HepG2 (cell line): ENCODE measurements around the gene IRF7. TPM values are rescaled to one million over a fixed set of nuclear protein-coding genes. Genes with fewer than 3 reads are reported as not detected.
A peak's percentile ranks its signal among the peaks of the same experiment; 100 is the strongest.

Source experiments
- BCL6 ChIP-seq: IDR thresholded peaks from 2 replicates; pipeline ENCODE4 v1.6.1; 2016; ENCODE audit warnings: missing genetic modification reagents, missing compliant biosample characterization
- CCDC6 ChIP-seq: sonication (generic); formaldehyde crosslinking; IDR thresholded peaks from 2 replicates; pipeline ENCODE4 v1.8.1; 2022; ENCODE audit warnings: mild to moderate bottlenecking, missing genetic modification reagents, moderate library complexity
- FOSL2 ChIP-seq: sonication (generic); formaldehyde crosslinking; IDR thresholded peaks from 2 replicates; pipeline ENCODE4 v1.4.0; 2020; ENCODE audit warnings: missing genetic modification reagents
- FOXP1 ChIP-seq, 2 experiments: fragments of 450-650 bp in 1 of 2; IDR thresholded peaks; 2 replicates each; pipeline ENCODE4 v1.6.1; 2017 to 2018; ENCODE audit warnings: antibody characterized with exemption in 1 of 2
- HOXA3 ChIP-seq: sonication (generic); formaldehyde crosslinking; IDR thresholded peaks from 2 replicates; pipeline ENCODE4 v1.5.0; 2020; ENCODE audit warnings: missing genetic modification reagents
- KAT2B ChIP-seq: fragments of 150-350 bp; IDR thresholded peaks from 2 replicates; pipeline ENCODE4 v1.6.1; 2014; ENCODE audit warnings: low read depth, low read length, borderline replicate concordance
- KAT7 ChIP-seq: IDR thresholded peaks from 2 replicates; pipeline ENCODE4 v1.6.1; 2018; ENCODE audit warnings: borderline replicate concordance, missing compliant biosample characterization
- KDM4B ChIP-seq: sonication (generic); formaldehyde crosslinking; IDR thresholded peaks from 2 replicates; pipeline ENCODE4 v1.4.0; 2020; ENCODE audit warnings: missing genetic modification reagents
- KLF6 ChIP-seq: IDR thresholded peaks from 2 replicates; pipeline ENCODE4 v1.8.0; 2016; ENCODE audit warnings: missing biosample characterization, missing genetic modification reagents
- MAX ChIP-seq: IDR thresholded peaks from 2 replicates; pipeline ENCODE4 v1.6.1; 2012; ENCODE audit warnings: inconsistent platforms
- PLSCR1 ChIP-seq: sonication (generic); formaldehyde crosslinking; IDR thresholded peaks from 2 replicates; pipeline ENCODE4 v1.5.0; 2020; ENCODE audit warnings: missing genetic modification reagents, mild to moderate bottlenecking, borderline replicate concordance
- POGK ChIP-seq: sonication (generic); formaldehyde crosslinking; conservative IDR thresholded peaks from 2 replicates; pipeline ENCODE4 v1.8.0; 2022; ENCODE audit warnings: mild to moderate bottlenecking, moderate library complexity, missing genetic modification reagents
- RXRB ChIP-seq: IDR thresholded peaks from 2 replicates; pipeline ENCODE4 v1.6.1; 2016; ENCODE audit warnings: borderline replicate concordance, missing genetic modification reagents, missing compliant biosample characterization
- SIX4 ChIP-seq: sonication (generic); formaldehyde crosslinking; IDR thresholded peaks from 2 replicates; pipeline ENCODE4 v1.4.0; 2020; ENCODE audit warnings: missing genetic modification reagents
- SRY ChIP-seq: sonication (generic); formaldehyde crosslinking; IDR thresholded peaks from 2 replicates; pipeline ENCODE4 v1.8.0; 2022; ENCODE audit warnings: mild to moderate bottlenecking, missing genetic modification reagents
- THYN1 ChIP-seq: sonication (generic); formaldehyde crosslinking; IDR thresholded peaks from 2 replicates; pipeline ENCODE4 v1.8.1; 2023; ENCODE audit warnings: low read depth, mild to moderate bottlenecking, moderate library complexity, missing genetic modification reagents, borderline replicate concordance
- YEATS2 ChIP-seq: sonication (generic); formaldehyde crosslinking; IDR thresholded peaks from 2 replicates; pipeline ENCODE4 v1.4.0; 2020; ENCODE audit warnings: missing genetic modification reagents, borderline replicate concordance
- ZMYM2 ChIP-seq: sonication (generic); formaldehyde crosslinking; IDR thresholded peaks from 2 replicates; pipeline ENCODE4 v1.8.0; 2022; ENCODE audit warnings: mild to moderate bottlenecking, missing genetic modification reagents
- ZMYM3 ChIP-seq: sonication (generic); formaldehyde crosslinking; IDR thresholded peaks from 2 replicates; pipeline ENCODE4 v1.5.1; 2020; ENCODE audit warnings: mild to moderate bottlenecking, missing genetic modification reagents
- ZNF180 ChIP-seq: sonication (generic); formaldehyde crosslinking; IDR thresholded peaks from 2 replicates; pipeline ENCODE4 v1.4.0; 2020; ENCODE audit warnings: low read depth, missing genetic modification reagents, borderline replicate concordance
- ZNF296 ChIP-seq: sonication (generic); formaldehyde crosslinking; conservative IDR thresholded peaks from 2 replicates; pipeline ENCODE4 v1.5.0; 2020; ENCODE audit warnings: mild to moderate bottlenecking, missing genetic modification reagents
- ZNF44 ChIP-seq: sonication (generic); formaldehyde crosslinking; IDR thresholded peaks from 2 replicates; pipeline ENCODE4 v1.5.1; 2020; ENCODE audit warnings: mild to moderate bottlenecking, missing genetic modification reagents
- ZNF546 ChIP-seq: sonication (generic); formaldehyde crosslinking; conservative IDR thresholded peaks from 2 replicates; pipeline ENCODE4 v1.8.1; 2023; ENCODE audit warnings: mild to moderate bottlenecking, missing genetic modification reagents
- ZNF552 ChIP-seq: sonication (generic); formaldehyde crosslinking; IDR thresholded peaks from 2 replicates; pipeline ENCODE4 v1.9.0; 2022; ENCODE audit warnings: missing genetic modification reagents, mild to moderate bottlenecking, borderline replicate concordance
- ZNF720 ChIP-seq: sonication (generic); formaldehyde crosslinking; IDR thresholded peaks from 2 replicates; pipeline ENCODE4 v1.4.0; 2020; ENCODE audit warnings: missing genetic modification reagents
- ZNF724P ChIP-seq: sonication (generic); formaldehyde crosslinking; IDR thresholded peaks from 2 replicates; pipeline ENCODE4 v1.8.0; 2022; ENCODE audit warnings: missing genetic modification reagents, borderline replicate concordance
- ZNF839 ChIP-seq: sonication (generic); formaldehyde crosslinking; IDR thresholded peaks from 2 replicates; pipeline ENCODE4 v1.4.0; 2020; ENCODE audit warnings: missing genetic modification reagents, mild to moderate bottlenecking, borderline replicate concordance
- ZZZ3 ChIP-seq: sonication (generic); formaldehyde crosslinking; IDR thresholded peaks from 2 replicates; pipeline ENCODE4 v1.4.0; 2020; ENCODE audit warnings: missing genetic modification reagents, mild to moderate bottlenecking, borderline replicate concordance
- polyA plus RNA-seq, 8 experiments: library from polyadenylated mRNA; depleted of rRNA in 3 of 8; stranded (reverse) in 7 of 8; unstranded in 1 of 8; fragments of >200 nt; fragmentation: Illumina TruSeq in 4 of 8; extraction: Trizol in 4 of 8; gene quantifications; 2 replicates each; pipeline versions ENCODE4 v1.2.1 to v1.2.3, GENCODE V29; 2011 to 2016; ENCODE audit warnings: low read depth in 4 of 8, missing spikeins in 1 of 8, mixed read lengths in 1 of 8; ENCODE audit not compliant: insufficient read depth in 1 of 8
- total RNA-seq, 5 experiments: library from RNA; depleted of rRNA; stranded (reverse); fragments of >200 nt; fragmentation: Illumina TruSeq; extraction: Trizol; gene quantifications; 2 replicates each; pipeline ENCODE4 v1.2.3, GENCODE V29; 2016; ENCODE audit warnings: low read depth in 1 of 5

The IRF7 gene
- total and polyA plus RNA-seq, 2 of the 13 experiments (the other 11 are each of a cell fraction or from before 2014, with no cell fraction given): not detected

DNA sequence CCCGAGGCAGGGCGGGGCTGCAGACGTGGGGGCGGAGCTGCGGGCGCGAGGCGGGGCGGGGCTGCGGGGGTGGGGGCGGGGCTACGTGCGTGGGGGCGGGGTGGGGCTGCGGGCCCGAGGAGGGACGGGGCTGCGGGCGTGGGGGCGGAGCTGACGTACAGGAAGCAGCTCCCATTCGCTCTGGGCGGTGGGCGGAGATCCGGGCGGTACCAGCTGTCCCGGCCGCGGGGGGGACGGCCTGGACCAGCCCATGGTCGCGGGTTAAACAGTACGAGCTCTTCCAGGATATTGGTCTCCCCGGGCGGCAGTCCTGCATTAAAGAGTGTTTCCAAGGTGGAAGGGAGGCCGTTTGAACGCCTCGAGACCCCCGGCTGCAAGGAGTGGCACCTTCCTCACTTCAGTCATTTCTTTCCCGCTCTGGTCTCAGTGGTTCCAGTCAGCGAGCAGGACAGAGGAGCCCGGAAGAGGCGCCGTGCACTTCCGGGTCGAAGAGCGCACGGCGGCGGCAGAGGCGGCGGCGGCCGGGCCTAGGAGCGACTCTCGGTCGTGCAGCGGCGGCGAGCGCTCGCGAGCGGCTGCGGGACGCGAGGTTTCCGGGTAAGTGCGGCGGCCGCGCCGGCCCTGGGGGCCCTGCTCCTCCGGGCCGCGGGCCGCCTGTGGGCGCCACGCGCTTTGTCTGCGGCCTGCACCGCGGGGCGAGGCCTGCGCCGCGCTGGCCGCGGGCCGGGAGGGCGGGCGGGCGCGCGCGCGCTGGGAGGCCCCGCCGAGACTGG lies 39.6 kb downstream of the IRF7 start, which contains the start of gene PHRF1 (continued):
- peak; percentile 37; the same call in 1 of the 2 replicates for TF ChIP-seq RXRB (CRISPR knock-in tag)
- TF ChIP-seq ZMYM2 (CRISPR knock-in tag): no peak
- TF ChIP-seq SRY (CRISPR knock-in tag): no peak; the same call in 1 of the 2 replicates
- TF ChIP-seq KAT2B: no peak
- TF ChIP-seq BCL6 (CRISPR knock-in tag): peak; percentile 6; the same call in 1 of the 2 replicates
- no peak; the same call in 1 of the 2 replicates for TF ChIP-seq KAT7 (CRISPR knock-in tag)
- TF ChIP-seq ZMYM3 (CRISPR knock-in tag): no peak
- TF ChIP-seq ZNF296: no peak
- peak; percentile 64; the same call in 1 of the 2 replicates for TF ChIP-seq KLF6
- TF ChIP-seq MAX: peak; percentile 72
- TF ChIP-seq THYN1 (CRISPR knock-in tag): no peak
- TF ChIP-seq ZNF724P (CRISPR knock-in tag): no peak
- TF ChIP-seq ZNF720: no peak
- no peak for TF ChIP-seq ZNF546 (CRISPR knock-in tag)
- no peak for TF ChIP-seq ZZZ3 (CRISPR knock-in tag)
- TF ChIP-seq HOXA3 (CRISPR knock-in tag): peak; percentile 39; the same call in 1 of the 2 replicates
- no peak for TF ChIP-seq FOXP1 (IDR thresholded peaks at IDR 0.05)
- TF ChIP-seq FOXP1 (CRISPR knock-in tag; IDR thresholded peaks at IDR 0.05): no peak
- TF ChIP-seq ZNF180: no peak
- TF ChIP-seq POGK (CRISPR knock-in tag): no peak
- TF ChIP-seq YEATS2 (CRISPR knock-in tag): peak; percentile 45; the same call in 1 of the 2 replicates
- no peak for TF ChIP-seq KDM4B
- TF ChIP-seq SIX4 (CRISPR knock-in tag): no peak
- no peak for TF ChIP-seq ZNF839 (CRISPR knock-in tag)
- peak; percentile 34; the same call in 1 of the 2 replicates for TF ChIP-seq FOSL2 (CRISPR knock-in tag)
- TF ChIP-seq ZNF552 (CRISPR knock-in tag): no peak
- no peak for TF ChIP-seq PLSCR1 (CRISPR knock-in tag)
- TF ChIP-seq ZNF44 (CRISPR knock-in tag): no peak
- no peak for TF ChIP-seq CCDC6 (CRISPR knock-in tag)
